DOHH2 (cell line): ENCODE data around the gene MET.

ENCODE experiments used
- H3F3A ChIP-seq: fragments of 200-600 bp; sonication (generic), shearing (Covaris generic); 2 replicates; pipeline ENCODE4 v1.6.0; 2016; ENCODE audit warnings: antibody characterized with exemption, mild to moderate bottlenecking; ENCODE audit not compliant: control insufficient read depth, insufficient read depth
- H3K27ac ChIP-seq: fragments of 200-600 bp; sonication (generic); 2 replicates; pipeline ENCODE4 v1.5.1; 2014; ENCODE audit warnings: low read depth, mild to moderate bottlenecking, low read length, moderate library complexity
- H3K27me3 ChIP-seq: fragments of 200-600 bp; sonication (generic); 2 replicates; pipeline ENCODE4 v1.6.1; 2014; ENCODE audit warnings: mild to moderate bottlenecking, low read length, mixed read lengths; ENCODE audit not compliant: control insufficient read depth
- H3K36me3 ChIP-seq: fragments of 200-600 bp; sonication (generic); 2 replicates; pipeline ENCODE4 v1.6.1; 2014; ENCODE audit warnings: mild to moderate bottlenecking, low read length, moderate library complexity, mixed read lengths; ENCODE audit not compliant: control insufficient read depth
- H3K4me1 ChIP-seq: fragments of 200-600 bp; sonication (generic); 2 replicates; pipeline ENCODE4 v1.6.1; 2014; ENCODE audit warnings: mild to moderate bottlenecking, low read length, mixed read lengths; ENCODE audit not compliant: control insufficient read depth
- H3K4me2 ChIP-seq: fragments of 200-600 bp; sonication (generic); 2 replicates; pipeline ENCODE4 v1.6.0; 2014; ENCODE audit warnings: mild to moderate bottlenecking, low read length, moderate library complexity
- H3K4me3 ChIP-seq: fragments of 200-600 bp; sonication (generic); 2 replicates; pipeline ENCODE4 v1.5.1; 2014; ENCODE audit warnings: mild to moderate bottlenecking, low read length, mixed read lengths
- H3K79me2 ChIP-seq: fragments of 200-600 bp; sonication (generic); 2 replicates; pipeline ENCODE4 v1.6.1; 2014; ENCODE audit warnings: mild to moderate bottlenecking, low read length, mixed read lengths; ENCODE audit not compliant: control insufficient read depth
- H3K9me2 ChIP-seq: fragments of 200-600 bp; sonication (generic); replicated peaks from 2 replicates; pipeline ENCODE4 v1.6.1; 2014; ENCODE audit warnings: mild to moderate bottlenecking, low read length, mixed read lengths; ENCODE audit not compliant: control insufficient read depth
- H3K9me3 ChIP-seq: fragments of 200-600 bp; sonication (generic); 2 replicates; pipeline ENCODE4 v1.6.1; 2014; ENCODE audit warnings: antibody characterized with exemption, low read length, mixed read lengths; ENCODE audit not compliant: control insufficient read depth, insufficient read depth
- H4K20me1 ChIP-seq: fragments of 200-600 bp; sonication (generic); 2 replicates; pipeline ENCODE4 v1.6.0; 2014; ENCODE audit warnings: low read depth, mild to moderate bottlenecking, antibody characterized with exemption, low read length, moderate library complexity; ENCODE audit not compliant: control insufficient read depth, insufficient read depth
- CTCF ChIP-seq: fragments of 200-600 bp; sonication (generic); IDR thresholded peaks from one replicate; pipeline ENCODE4 v1.5.1; 2014; ENCODE audit warnings: antibody characterized with exemption, mild to moderate bottlenecking, low read depth, low read length; ENCODE audit not compliant: poor library complexity, severe bottlenecking
- EZH2phosphoT487 ChIP-seq: fragments of 200-600 bp; sonication (generic); IDR thresholded peaks from 2 replicates; pipeline ENCODE4 v1.6.1; 2017; ENCODE audit warnings: borderline replicate concordance, mild to moderate bottlenecking, antibody characterized with exemption, low read length, moderate library complexity, mixed read lengths

Gene MET

GRCh38 chr7:116734710-116735109, 62.7 kb downstream of the MET start:
- H3K4me3 ChIP-seq: no peak overlapping the region
- H3K36me3 ChIP-seq: no peaks in the 10 kb centered on the region
- H3K79me2 ChIP-seq: no peaks in the 10 kb centered on the region
- H3F3A ChIP-seq: no peaks in the 10 kb centered on the region
- H3K4me2 ChIP-seq: no peak overlapping the region
- no peaks in the 10 kb centered on the region for H3K4me1 ChIP-seq
- no peaks in the 10 kb centered on the region for H4K20me1 ChIP-seq
- no peaks in the 10 kb centered on the region for H3K9me2 ChIP-seq
- H3K27me3 ChIP-seq: no peaks in the 10 kb centered on the region
- H3K9me3 ChIP-seq: no peaks in the 10 kb centered on the region
- no peak overlapping the region for H3K27ac ChIP-seq
- no peak for TF ChIP-seq CTCF
- TF ChIP-seq EZH2phosphoT487: no peak

GRCh38 chr7:116736927-116737715, 65.1 kb downstream of the MET start:
- H3K79me2 ChIP-seq: no peaks in the 10 kb centered on the region
- no peak overlapping the region for H3K4me3 ChIP-seq
- H3K27me3 ChIP-seq: no peaks in the 10 kb centered on the region
- H3K4me1 ChIP-seq: no peaks in the 10 kb centered on the region
- no peaks in the 10 kb centered on the region for H3K36me3 ChIP-seq
- no peaks in the 10 kb centered on the region for H3K9me2 ChIP-seq
- H4K20me1 ChIP-seq: no peaks in the 10 kb centered on the region
- H3K27ac ChIP-seq: no peak overlapping the region
- H3F3A ChIP-seq: no peaks in the 10 kb centered on the region
- H3K9me3 ChIP-seq: no peaks in the 10 kb centered on the region
- no peak overlapping the region for H3K4me2 ChIP-seq
- TF ChIP-seq EZH2phosphoT487 (no peak), CTCF (no peak)

- Histone ChIP-seq H3K27ac (no peak overlapping the region), H3K9me3 (no peaks in the 10 kb centered on the region), H3K4me1 (no peaks in the 10 kb centered on the region), H3K4me2 (no peak overlapping the region), H3K27me3 (no peaks in the 10 kb centered on the region), H3K36me3 (no peaks in the 10 kb centered on the region), H4K20me1 (no peaks in the 10 kb centered on the region), H3F3A (no peaks in the 10 kb centered on the region), H3K4me3 (no peak overlapping the region), H3K79me2 (no peaks in the 10 kb centered on the region), H3K9me2 (no peaks in the 10 kb centered on the region)
- TF ChIP-seq CTCF (no peak), EZH2phosphoT487 (no peak)
These were observed 66.4 kb downstream of the MET start for GRCh38 chr7:116738378-116738777.
